ENCODE results near the gene HAUS7. TPM values are rescaled to one million over a fixed set of nuclear protein-coding genes. Genes with fewer than 3 reads are reported as not detected.
A peak's percentile ranks its signal among the peaks of the same experiment; 100 is the strongest.

HAUS7 gene
- total RNA-seq, 1 donor from 2014 or later: 31.3 TPM

DNA sequence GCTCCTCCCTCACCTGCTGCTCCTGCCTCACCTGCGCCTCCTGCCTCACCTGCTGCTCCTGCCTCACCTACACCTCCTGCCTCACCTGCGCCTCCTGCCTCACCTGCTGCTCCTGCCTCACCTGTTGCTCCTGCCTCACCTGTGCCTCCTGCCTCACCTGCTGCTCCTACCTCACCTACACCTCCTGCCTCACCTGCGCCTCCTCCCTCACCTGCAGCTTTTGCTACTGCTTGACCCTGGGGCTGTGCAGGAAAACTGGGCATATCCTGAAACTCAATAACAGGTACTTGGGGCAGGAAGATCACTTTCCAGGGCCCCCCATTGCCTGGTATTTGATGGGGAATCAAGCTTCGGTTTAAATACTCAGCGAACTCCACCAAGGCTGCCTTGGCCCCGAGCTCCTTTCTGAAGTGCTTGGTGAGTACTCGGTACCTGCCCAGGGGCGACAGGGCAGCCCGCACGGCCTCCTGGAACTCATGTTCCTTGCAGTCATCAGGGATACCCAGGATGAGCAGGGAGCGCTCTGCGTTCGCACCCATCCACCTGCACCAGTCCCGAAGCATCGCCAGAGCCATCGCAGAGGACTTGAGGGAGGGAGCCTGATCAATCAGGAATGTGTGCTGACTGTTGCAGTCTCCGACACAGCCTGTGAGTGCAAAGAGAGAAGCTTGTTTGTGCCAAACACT, 72.0 kb downstream of the HAUS7 start:
- Mint-ChIP-seq H3K9me3 (ENCODE audit: low read depth) (peaks cover 11% of the 10 kb centered on the region), H3K36me3 (ENCODE audit: low read depth) (no peaks in the 10 kb centered on the region)
- TF ChIP-seq, protein P1, sequence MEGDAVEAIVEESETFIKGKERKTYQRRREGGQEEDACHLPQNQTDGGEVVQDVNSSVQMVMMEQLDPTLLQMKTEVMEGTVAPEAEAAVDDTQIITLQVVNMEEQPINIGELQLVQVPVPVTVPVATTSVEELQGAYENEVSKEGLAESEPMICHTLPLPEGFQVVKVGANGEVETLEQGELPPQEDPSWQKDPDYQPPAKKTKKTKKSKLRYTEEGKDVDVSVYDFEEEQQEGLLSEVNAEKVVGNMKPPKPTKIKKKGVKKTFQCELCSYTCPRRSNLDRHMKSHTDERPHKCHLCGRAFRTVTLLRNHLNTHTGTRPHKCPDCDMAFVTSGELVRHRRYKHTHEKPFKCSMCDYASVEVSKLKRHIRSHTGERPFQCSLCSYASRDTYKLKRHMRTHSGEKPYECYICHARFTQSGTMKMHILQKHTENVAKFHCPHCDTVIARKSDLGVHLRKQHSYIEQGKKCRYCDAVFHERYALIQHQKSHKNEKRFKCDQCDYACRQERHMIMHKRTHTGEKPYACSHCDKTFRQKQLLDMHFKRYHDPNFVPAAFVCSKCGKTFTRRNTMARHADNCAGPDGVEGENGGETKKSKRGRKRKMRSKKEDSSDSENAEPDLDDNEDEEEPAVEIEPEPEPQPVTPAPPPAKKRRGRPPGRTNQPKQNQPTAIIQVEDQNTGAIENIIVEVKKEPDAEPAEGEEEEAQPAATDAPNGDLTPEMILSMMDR (IDR thresholded peaks at IDR 0.05): no peak

More for the DNA sequence above, 72.0 kb downstream of the HAUS7 start:
- peak; percentile 72 for DNase-seq (ENCODE audit: low spot score)
- H3K4me3 Mint-ChIP-seq (ENCODE audit: unreplicated experiment): no peak overlapping the region
- no peaks in the 10 kb centered on the region for H3K4me1 Mint-ChIP-seq (ENCODE audit: low read depth)
- H3K27ac Mint-ChIP-seq (ENCODE audit: unreplicated experiment): no peak overlapping the region
- peaks cover 13% of the 10 kb centered on the region for H3K27me3 Mint-ChIP-seq (ENCODE audit: low read depth)

Other genes with a start within 250 kb of the HAUS7 start
- gene PNMA6F, start 148.8 kb downstream of the HAUS7 start, total RNA-seq: not detected in 3 replicates
- 16.9 to 20.2 TPM (median 19.8 TPM) in 3 replicates for gene ZNF275, start 136.4 kb downstream of the HAUS7 start, total RNA-seq
- gene PNMA6E, start 69.2 kb downstream of the HAUS7 start, total RNA-seq: not detected in 3 replicates
- gene ZFP92, start 59.1 kb downstream of the HAUS7 start, total RNA-seq: 0.10 to 1.6 TPM (median 1.5 TPM) in 3 replicates
- gene TREX2, start 24.5 kb downstream of the HAUS7 start, total RNA-seq: 0.80 to 1.6 TPM (median 1.6 TPM) in 3 replicates
- gene BGN, start 24.4 kb upstream of the HAUS7 start, total RNA-seq: 1,195 to 2,668 TPM (median 2,632 TPM) in 3 replicates
- gene ATP2B3, start 47.1 kb upstream of the HAUS7 start, total RNA-seq: 0.17 to 0.46 TPM (median 0.37 TPM) in 3 replicates
- gene CCNQ, start 128.6 kb upstream of the HAUS7 start, total RNA-seq: 17.2 to 21.9 TPM (median 17.7 TPM) in 3 replicates
- gene DUSP9, start 176.6 kb upstream of the HAUS7 start, total RNA-seq: 0.13 to 0.77 TPM in 2 of 3 replicates, not detected in the other
- gene PNCK, start 203.2 kb upstream of the HAUS7 start, total RNA-seq: 3.2 to 3.8 TPM (median 3.5 TPM) in 3 replicates
- gene SLC6A8, start 217.3 kb upstream of the HAUS7 start, total RNA-seq: 47.6 to 71.1 TPM (median 70.6 TPM) in 3 replicates